ENCODE data around the gene TMPRSS3.

Gene TMPRSS3

DNA sequence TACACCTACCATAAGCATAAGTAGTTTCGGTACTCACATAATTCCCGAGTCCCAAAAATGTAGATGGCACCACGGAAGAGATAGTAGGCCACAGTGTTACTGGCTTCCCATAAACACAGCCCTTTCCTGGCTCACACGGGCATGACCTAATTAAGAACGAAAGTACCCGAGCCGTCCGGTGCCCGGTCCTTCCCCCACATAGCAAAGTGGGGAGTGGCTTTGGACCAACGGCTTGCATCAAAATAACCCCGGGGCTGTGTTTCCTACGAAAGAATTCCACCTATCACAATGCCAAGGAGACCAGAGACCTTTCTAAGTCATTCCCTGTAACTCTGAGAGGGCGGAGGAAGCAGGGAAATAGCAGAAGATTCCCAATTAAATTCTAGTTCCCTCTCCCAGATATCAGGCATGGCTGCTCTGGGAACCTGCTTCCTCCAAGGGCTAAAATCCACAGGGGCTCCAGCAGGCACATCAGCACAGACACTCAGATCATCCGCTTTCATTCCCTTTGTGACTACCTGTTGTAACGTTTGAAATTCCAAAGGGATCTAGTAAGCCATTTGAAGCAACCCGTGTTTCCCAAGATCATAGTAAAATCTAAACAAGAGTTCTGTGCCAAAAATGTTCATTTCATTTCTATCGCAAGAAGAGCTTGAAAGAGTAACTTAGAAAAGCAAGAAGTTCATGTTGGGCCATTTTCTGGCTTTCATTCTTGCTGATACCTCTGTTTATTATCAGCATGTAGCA lies at the start of gene TMPRSS3:
TMPRSS3 (minus strand) TSS at position 148 of the 747 bp plus-strand sequence. CDS start 635 bp downstream, outside the sequence.
- DNase-seq, result no peak
- no peak for TF ChIP-seq POLR2A (IDR thresholded peaks at IDR 0.05; ENCODE audit: low read length)
- TF ChIP-seq GATA1 (IDR thresholded peaks at IDR 0.05; ENCODE audit: low read depth, low read length), result no peak

DNA sequence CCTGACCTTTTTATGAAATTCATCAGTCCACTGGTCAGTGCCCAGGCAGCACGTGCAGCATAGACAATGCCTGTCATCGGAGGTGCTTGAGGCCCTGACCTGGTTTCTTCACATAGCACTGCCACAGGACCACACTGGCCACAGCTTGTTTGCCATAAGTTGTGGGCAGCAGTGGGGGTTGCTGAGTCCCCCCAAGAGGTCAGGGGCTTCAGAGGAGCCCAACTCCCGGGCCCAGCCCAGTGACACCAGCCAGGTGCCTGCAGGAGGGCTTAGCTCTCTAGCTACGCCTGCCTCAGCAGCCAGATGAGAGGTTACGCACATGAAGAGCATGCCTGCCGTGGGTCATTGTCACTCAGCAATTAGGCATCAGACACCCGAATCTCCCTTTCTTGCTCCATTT lies 49.5 kb upstream of the TMPRSS3 start:
- no peak for DNase-seq
- no peak for TF ChIP-seq POLR2A (IDR thresholded peaks at IDR 0.05; ENCODE audit: low read length)
- TF ChIP-seq GATA1 (IDR thresholded peaks at IDR 0.05; ENCODE audit: low read depth, low read length), result no peak

DNA sequence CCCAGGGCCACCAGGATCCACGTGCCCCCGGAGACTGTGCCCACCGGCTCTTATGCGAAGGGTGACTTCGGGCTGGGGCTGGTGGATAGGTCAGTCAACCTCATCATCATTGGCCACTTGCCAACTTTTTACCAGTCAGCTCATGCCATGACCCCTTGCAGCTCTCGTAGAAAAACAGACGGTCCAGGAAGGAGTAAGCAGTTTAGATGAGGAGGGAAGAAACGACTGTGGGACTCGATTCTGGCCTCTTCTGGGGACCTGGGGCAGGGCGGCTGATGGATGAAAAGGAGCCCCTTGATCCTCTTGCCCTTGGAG lies 48.9 kb upstream of the TMPRSS3 start:
- TF ChIP-seq POLR2A (IDR thresholded peaks at IDR 0.05; ENCODE audit: low read length) (no peak), GATA1 (IDR thresholded peaks at IDR 0.05; ENCODE audit: low read depth, low read length) (no peak)
- no peak for DNase-seq

DNA sequence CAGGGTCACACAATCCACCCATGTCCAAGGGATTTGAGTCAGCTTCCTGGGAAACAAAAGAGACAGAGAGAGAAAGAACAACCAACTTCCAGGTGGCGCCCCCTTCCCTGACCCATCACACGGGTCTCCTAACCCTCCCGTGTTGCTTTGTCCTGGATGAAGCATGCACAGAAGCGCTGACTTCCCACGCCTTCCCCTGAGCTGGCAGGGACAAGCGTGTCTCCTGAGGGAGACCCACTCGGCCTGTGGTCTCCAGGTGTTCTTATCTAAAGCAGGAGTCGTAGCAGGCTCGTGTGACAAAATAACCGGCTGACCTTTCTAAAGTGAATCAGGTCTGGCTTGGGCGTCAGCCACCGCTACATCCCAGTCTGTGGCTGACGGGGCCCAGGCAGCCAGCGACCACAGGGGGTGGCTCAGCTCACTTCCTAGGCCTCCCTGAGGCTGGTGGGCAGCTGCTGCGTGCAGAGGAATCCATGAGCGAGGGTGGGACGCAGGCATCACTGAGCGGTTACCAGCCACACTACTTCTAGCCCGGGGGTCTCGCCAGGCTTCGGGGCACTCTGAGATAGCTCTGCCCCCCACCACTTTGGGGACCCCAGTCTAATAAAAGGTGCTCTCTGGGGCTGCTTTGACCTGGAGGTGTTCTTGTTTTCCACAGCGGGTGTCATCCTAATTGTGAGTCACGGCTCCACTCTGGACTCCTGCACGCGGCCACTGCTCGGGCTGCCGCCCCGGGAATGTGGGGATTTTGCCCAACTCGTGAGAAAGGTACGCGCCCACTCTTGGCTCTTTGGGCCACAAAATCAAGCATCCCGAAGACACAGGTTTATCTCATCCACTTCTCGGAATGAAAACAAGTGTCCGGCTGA lies 48.3 kb upstream of the TMPRSS3 start:
- no peak for TF ChIP-seq POLR2A (IDR thresholded peaks at IDR 0.05; ENCODE audit: low read length)
- TF ChIP-seq GATA1 (IDR thresholded peaks at IDR 0.05; ENCODE audit: low read depth, low read length), result no peak
- DNase-seq, result no peak

- TF ChIP-seq GATA1 (IDR thresholded peaks at IDR 0.05; ENCODE audit: low read depth, low read length) (no peak), POLR2A (IDR thresholded peaks at IDR 0.05; ENCODE audit: low read length) (no peak)
- DNase-seq, result no peak
These were observed 47.4 kb upstream of the TMPRSS3 start for GRCh38 chr21:42443181-42443785.

GRCh38 chr21:42441963-42442362 lies 46.1 kb upstream of the TMPRSS3 start:
- TF ChIP-seq POLR2A (IDR thresholded peaks at IDR 0.05; ENCODE audit: low read length) (no peak), GATA1 (IDR thresholded peaks at IDR 0.05; ENCODE audit: low read depth, low read length) (no peak)
- no peak for DNase-seq

GRCh38 chr21:42440187-42440792 lies 44.4 kb upstream of the TMPRSS3 start:
- no peak for DNase-seq
- TF ChIP-seq POLR2A (IDR thresholded peaks at IDR 0.05; ENCODE audit: low read length) (no peak), GATA1 (IDR thresholded peaks at IDR 0.05; ENCODE audit: low read depth, low read length) (no peak)

DNA sequence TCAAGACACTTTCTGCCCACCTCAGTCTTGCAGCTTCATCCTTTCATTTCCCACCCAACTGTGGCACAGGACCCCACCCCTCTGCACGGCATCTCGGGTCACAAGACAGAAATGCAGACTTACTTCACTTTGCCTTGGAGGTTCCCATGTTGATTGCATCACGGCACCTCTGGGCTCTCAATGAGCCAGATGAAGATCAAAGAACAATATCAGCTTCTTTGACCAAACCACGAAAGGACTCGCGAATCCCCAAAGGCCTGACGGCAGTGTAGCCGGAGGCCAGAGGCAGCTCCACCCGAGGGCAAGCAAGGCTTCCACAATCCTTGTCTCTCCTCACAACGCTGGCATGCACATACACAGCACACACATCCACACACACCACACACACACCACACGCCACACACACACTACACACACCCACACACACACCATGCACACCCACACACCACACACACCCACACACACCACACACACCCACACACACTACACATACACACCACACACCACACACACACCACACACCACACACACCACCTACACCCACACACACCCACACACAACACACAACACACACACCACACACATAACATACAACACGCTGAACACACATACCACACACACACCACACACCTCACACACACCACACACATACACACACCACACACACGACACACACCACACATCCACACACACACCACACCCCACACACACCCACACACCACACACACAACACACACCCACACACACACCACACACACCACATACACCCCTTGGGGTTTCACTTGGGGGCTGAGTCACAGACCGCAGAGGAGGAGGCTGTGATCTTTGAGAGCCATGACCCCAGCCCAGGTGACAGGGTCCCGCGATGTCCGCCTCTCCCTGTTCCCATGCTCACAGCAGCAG lies 43.7 kb upstream of the TMPRSS3 start:
- TF ChIP-seq GATA1 (IDR thresholded peaks at IDR 0.05; ENCODE audit: low read depth, low read length) (no peak), POLR2A (IDR thresholded peaks at IDR 0.05; ENCODE audit: low read length) (no peak)
- peak in 1 of 2 experiments; percentile 12 for DNase-seq

DNA sequence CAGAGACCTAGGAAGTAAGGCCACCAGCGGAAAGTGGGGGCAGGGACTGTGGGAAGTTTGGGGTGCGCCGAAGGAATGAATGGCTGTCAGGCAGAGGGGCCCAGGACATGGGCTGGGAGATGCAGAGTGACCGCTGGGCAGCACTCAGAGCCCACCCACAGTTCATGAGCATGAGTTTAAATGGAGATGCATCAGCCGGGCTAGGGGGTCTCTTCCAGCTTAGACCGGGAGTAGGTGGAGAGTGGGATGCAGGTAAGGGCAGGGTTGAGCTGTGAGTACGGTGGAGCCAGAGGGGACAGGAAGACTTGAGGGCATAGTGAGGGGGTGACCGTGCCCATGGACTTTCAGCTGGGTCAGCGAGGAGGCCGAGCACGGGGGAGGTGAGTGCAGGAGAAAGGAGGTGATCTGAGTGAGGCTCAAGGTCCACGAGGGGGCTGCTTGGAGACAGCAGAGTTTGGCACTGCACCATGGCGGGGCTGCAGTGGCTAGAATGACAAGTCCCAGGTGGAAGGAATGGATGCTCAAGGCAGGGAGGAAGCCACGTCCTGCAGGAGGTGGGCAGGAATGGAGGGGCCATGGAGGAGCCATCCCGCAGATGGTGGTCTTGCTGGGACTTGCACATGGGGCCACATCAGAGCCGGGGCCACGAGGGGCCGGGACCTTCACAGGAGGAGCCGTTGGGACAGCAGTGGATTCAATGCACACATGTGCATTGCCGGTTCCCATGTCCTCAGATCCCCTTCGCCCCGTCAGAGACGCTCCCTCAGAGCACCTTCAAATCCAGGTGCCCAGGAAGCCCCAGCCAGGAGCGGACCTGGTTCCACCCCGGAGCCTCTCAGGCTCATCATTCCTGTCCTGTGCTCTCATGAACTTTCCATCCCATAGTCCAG lies 42.7 kb upstream of the TMPRSS3 start:
- TF ChIP-seq GATA1 (IDR thresholded peaks at IDR 0.05; ENCODE audit: low read depth, low read length) (no peak), POLR2A (IDR thresholded peaks at IDR 0.05; ENCODE audit: low read length) (no peak)
- no peak for DNase-seq

GRCh38 chr21:42437786-42438185 lies 41.9 kb upstream of the TMPRSS3 start:
- DNase-seq, result no peak
- TF ChIP-seq GATA1 (IDR thresholded peaks at IDR 0.05; ENCODE audit: low read depth, low read length) (no peak), POLR2A (IDR thresholded peaks at IDR 0.05; ENCODE audit: low read length) (no peak)

DNA sequence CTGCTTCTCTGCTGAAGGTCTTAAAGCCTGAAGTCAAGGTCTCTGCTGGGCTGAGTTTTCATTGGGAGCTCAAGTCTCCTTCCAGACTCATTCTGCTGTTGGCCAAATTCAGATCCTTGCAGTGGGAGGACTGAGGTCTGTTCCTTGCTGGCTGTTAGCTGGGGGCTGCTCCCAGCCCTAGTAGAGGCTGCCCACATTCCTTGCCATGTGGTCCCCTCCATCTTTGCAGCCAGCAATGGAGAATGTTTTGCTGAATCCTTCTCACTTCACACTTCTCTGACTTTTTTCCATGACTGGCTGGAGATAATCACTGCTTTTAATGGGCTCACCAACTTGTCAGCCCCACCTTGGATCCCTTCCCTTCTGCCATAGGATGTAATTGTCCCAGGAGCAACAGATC lies 41.1 kb upstream of the TMPRSS3 start:
- no peak for DNase-seq
- no peak for TF ChIP-seq GATA1 (IDR thresholded peaks at IDR 0.05; ENCODE audit: low read depth, low read length)
- no peak for TF ChIP-seq POLR2A (IDR thresholded peaks at IDR 0.05; ENCODE audit: low read length)

- DNase-seq, result no peak
- TF ChIP-seq POLR2A (IDR thresholded peaks at IDR 0.05; ENCODE audit: low read length), result no peak
- TF ChIP-seq GATA1 (IDR thresholded peaks at IDR 0.05; ENCODE audit: low read depth, low read length), result no peak
These were observed 40.0 kb upstream of the TMPRSS3 start for GRCh38 chr21:42435833-42436232.

All from erythroblast (primary cell).